Measurements from ENCODE around the gene RBCK1.

RBCK1 gene

GRCh38 chr20:383889-384288 is 24.2 kb upstream of the RBCK1 start:
- TF ChIP-seq ZNF70 (CRISPR knock-in tag; IDR thresholded peaks at IDR 0.05), result no peak
- no peak for TF ChIP-seq ESRRG (CRISPR knock-in tag; IDR thresholded peaks at IDR 0.05)
- ATAC-seq, result no peak

DNA sequence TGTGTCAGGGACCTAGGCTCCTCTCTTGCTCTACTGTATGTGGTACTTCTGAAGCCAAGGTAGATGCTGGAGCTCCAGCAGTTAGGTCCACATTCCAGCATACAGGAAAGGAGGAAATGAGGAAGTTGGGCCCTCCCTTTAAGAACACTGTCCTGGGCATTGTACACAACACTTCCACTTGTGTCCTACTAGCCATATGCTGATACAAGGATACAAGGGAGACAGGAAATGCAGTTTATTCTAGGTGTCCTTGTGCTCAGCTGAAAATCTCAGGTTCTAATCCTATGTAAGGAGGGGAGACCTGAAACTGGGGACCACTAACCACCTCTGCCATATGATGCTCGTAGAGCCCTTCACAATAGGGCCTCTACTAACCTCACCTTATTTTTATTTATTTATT is 23.4 kb upstream of the RBCK1 start:
- TF ChIP-seq PATZ1 (CRISPR knock-in tag; IDR thresholded peaks at IDR 0.05; ENCODE audit: borderline replicate concordance) (no peak), GLIS3 (CRISPR knock-in tag; IDR thresholded peaks at IDR 0.05) (no peak), CSRNP3 (CRISPR knock-in tag; IDR thresholded peaks at IDR 0.05) (no peak), BACH2 (CRISPR knock-in tag; IDR thresholded peaks at IDR 0.05; ENCODE audit: borderline replicate concordance) (no peak), TOX (CRISPR knock-in tag; IDR thresholded peaks at IDR 0.05; ENCODE audit: borderline replicate concordance) (no peak), ISL1 (CRISPR knock-in tag; IDR thresholded peaks at IDR 0.05) (no peak), ESRRG (CRISPR knock-in tag; IDR thresholded peaks at IDR 0.05) (no peak), CREB5 (CRISPR knock-in tag; IDR thresholded peaks at IDR 0.05; ENCODE audit: low read depth) (no peak), SNAI2 (CRISPR knock-in tag; IDR thresholded peaks at IDR 0.05) (no peak), ZFP30 (CRISPR knock-in tag; IDR thresholded peaks at IDR 0.05) (no peak), CSDC2 (CRISPR knock-in tag; IDR thresholded peaks at IDR 0.05) (no peak)
- TF ChIP-seq, protein P1, sequence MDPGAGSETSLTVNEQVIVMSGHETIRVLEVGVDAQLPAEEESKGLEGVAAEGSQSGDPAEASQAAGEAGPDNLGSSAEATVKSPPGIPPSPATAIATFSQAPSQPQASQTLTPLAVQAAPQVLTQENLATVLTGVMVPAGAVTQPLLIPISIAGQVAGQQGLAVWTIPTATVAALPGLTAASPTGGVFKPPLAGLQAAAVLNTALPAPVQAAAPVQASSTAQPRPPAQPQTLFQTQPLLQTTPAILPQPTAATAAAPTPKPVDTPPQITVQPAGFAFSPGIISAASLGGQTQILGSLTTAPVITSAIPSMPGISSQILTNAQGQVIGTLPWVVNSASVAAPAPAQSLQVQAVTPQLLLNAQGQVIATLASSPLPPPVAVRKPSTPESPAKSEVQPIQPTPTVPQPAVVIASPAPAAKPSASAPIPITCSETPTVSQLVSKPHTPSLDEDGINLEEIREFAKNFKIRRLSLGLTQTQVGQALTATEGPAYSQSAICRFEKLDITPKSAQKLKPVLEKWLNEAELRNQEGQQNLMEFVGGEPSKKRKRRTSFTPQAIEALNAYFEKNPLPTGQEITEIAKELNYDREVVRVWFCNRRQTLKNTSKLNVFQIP (CRISPR knock-in tag; IDR thresholded peaks at IDR 0.05; ENCODE audit: borderline replicate concordance, low read depth), result no peak
- TF ChIP-seq, protein P2, sequence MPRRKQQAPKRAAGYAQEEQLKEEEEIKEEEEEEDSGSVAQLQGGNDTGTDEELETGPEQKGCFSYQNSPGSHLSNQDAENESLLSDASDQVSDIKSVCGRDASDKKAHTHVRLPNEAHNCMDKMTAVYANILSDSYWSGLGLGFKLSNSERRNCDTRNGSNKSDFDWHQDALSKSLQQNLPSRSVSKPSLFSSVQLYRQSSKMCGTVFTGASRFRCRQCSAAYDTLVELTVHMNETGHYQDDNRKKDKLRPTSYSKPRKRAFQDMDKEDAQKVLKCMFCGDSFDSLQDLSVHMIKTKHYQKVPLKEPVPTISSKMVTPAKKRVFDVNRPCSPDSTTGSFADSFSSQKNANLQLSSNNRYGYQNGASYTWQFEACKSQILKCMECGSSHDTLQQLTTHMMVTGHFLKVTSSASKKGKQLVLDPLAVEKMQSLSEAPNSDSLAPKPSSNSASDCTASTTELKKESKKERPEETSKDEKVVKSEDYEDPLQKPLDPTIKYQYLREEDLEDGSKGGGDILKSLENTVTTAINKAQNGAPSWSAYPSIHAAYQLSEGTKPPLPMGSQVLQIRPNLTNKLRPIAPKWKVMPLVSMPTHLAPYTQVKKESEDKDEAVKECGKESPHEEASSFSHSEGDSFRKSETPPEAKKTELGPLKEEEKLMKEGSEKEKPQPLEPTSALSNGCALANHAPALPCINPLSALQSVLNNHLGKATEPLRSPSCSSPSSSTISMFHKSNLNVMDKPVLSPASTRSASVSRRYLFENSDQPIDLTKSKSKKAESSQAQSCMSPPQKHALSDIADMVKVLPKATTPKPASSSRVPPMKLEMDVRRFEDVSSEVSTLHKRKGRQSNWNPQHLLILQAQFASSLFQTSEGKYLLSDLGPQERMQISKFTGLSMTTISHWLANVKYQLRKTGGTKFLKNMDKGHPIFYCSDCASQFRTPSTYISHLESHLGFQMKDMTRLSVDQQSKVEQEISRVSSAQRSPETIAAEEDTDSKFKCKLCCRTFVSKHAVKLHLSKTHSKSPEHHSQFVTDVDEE (CRISPR knock-in tag; IDR thresholded peaks at IDR 0.05), result no peak
- no peak for ATAC-seq

DNA sequence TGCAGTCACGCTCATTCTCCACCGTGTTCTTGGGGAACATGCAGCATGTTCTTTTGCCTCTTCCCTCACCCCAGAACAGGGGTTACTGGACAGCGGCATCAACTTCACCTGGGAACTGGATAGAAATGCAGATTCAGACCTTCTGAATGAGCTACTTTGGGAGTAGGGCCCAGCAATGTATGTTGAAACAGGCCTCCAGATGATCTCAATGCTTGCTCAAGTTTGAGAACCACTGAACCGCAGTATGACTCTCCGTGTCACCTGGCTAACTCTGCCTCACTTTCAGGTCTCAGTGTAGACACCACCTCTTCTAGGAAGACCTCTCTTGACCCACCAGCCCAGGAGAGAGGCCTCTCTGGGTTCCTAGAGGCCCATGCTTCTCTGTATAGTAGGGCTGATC is 22.7 kb upstream of the RBCK1 start:
- TF ChIP-seq ZFP30 (CRISPR knock-in tag; IDR thresholded peaks at IDR 0.05) (no peak), GLIS3 (CRISPR knock-in tag; IDR thresholded peaks at IDR 0.05) (no peak), ISL1 (CRISPR knock-in tag; IDR thresholded peaks at IDR 0.05) (no peak), CSDC2 (CRISPR knock-in tag; IDR thresholded peaks at IDR 0.05) (no peak), ARNTL (CRISPR knock-in tag; IDR thresholded peaks at IDR 0.05; ENCODE audit: borderline replicate concordance, low read depth) (no peak), TOX (CRISPR knock-in tag; IDR thresholded peaks at IDR 0.05; ENCODE audit: borderline replicate concordance) (no peak), CSRNP3 (CRISPR knock-in tag; IDR thresholded peaks at IDR 0.05) (no peak), ZNF565 (CRISPR knock-in tag; conservative IDR thresholded peaks at IDR 0.05; ENCODE audit: low read depth) (no peak), ZNF70 (CRISPR knock-in tag; IDR thresholded peaks at IDR 0.05) (no peak), BACH2 (CRISPR knock-in tag; IDR thresholded peaks at IDR 0.05; ENCODE audit: borderline replicate concordance) (no peak), SNAI2 (CRISPR knock-in tag; IDR thresholded peaks at IDR 0.05) (no peak), ZC3H10 (CRISPR knock-in tag; IDR thresholded peaks at IDR 0.05) (no peak), PATZ1 (CRISPR knock-in tag; IDR thresholded peaks at IDR 0.05; ENCODE audit: borderline replicate concordance) (no peak)
- TF ChIP-seq, protein P1 (CRISPR knock-in tag; IDR thresholded peaks at IDR 0.05; ENCODE audit: borderline replicate concordance, low read depth), result no peak
- TF ChIP-seq, protein P2 (CRISPR knock-in tag; IDR thresholded peaks at IDR 0.05), result no peak

More for the DNA sequence above, 22.7 kb upstream of the RBCK1 start:
- ATAC-seq, result no peak

Data from SK-N-SH treated with all-trans-retinoic acid at 6 μM for 48 hours (cell line).